Uterus (tissue), 4 donors: ENCODE results near the gene DSE. TPM values are rescaled to one million over a fixed set of nuclear protein-coding genes. Genes with fewer than 3 reads are reported as not detected.

ENCODE experiments used
- DNase-seq, 2 donors: peaks; one replicate each; pipeline ENCODE4 v3.0.0-alpha.2; 2019 to 2020
- H3K27ac ChIP-seq, 2 donors: fragments of 200-600 bp; sonication (generic); 1 replicate in 1 of 2; 2 replicates in 1 of 2; pipeline ENCODE4 v1.5.1; 2016 to 2018
- H3K27me3 ChIP-seq, 2 donors: fragments of 200-600 bp; sonication (generic); one replicate each; pipeline ENCODE4 v1.5.1; 2018 to 2019; ENCODE audit warnings: control low read depth in 1 of 2
- H3K36me3 ChIP-seq, 2 donors: fragments of 200-600 bp; sonication (generic); one replicate each; pipeline ENCODE4 v1.5.1; 2019; ENCODE audit warnings: control low read depth in 1 of 2
- H3K4me1 ChIP-seq, 2 donors: fragments of 200-600 bp; sonication (generic); one replicate each; pipeline ENCODE4 v1.5.1; 2018 to 2019; ENCODE audit warnings: control low read depth in 1 of 2
- H3K4me3 ChIP-seq, 2 donors: fragments of 200-600 bp; sonication (generic); 1 replicate in 1 of 2; 2 replicates in 1 of 2; pipeline ENCODE4 v1.5.1; 2018 to 2019; ENCODE audit warnings: mild to moderate bottlenecking in 1 of 2
- H3K9me3 ChIP-seq, 2 donors: fragments of 200-600 bp; sonication (generic); one replicate each; pipeline ENCODE4 v1.5.1; 2019; ENCODE audit warnings: control low read depth in 1 of 2
- POLR2A ChIP-seq, 2 donors: fragments of 450-650 bp; IDR thresholded peaks; one replicate each; pipeline ENCODE4 v1.6.1; 2016; ENCODE audit warnings: antibody characterized with exemption in 2 of 2, mild to moderate bottlenecking in 1 of 2, moderate library complexity in 1 of 2
- intact Hi-C: fragments of 100-400 bp; cut with DNase I; formaldehyde crosslinking; loops from one replicate; pipeline ENCODE4 v1.15.1; 2023; ENCODE audit warnings: low total_unique reads
- total RNA-seq, 4 donors: library from RNA; depleted of rRNA in 3 of 4; stranded (reverse); fragments of >200 nt in 3 of 4; gene quantifications; one replicate each; pipeline versions ENCODE4 v1.1.0 to v1.2.4, GENCODE V29; 2014 to 2023
- TF ChIP-seq, protein P1 (sequence below), 4 experiments: fragments of 200-600 bp in 2 of 4; fragments of 450-650 bp in 2 of 4; sonication (generic) in 2 of 4; IDR thresholded peaks; one replicate each; pipeline ENCODE4 v1.5.1; 2016 to 2019; ENCODE audit warnings: antibody characterized with exemption in 4 of 4, mild to moderate bottlenecking in 2 of 4, moderate library complexity in 1 of 4
- donor health status: DM: yes; HTN: yes; CAD: no.

DSE gene
- total RNA-seq, 4 donors from 2014 or later = 21.3 to 84.0 (median 42.3) TPM

DNA sequence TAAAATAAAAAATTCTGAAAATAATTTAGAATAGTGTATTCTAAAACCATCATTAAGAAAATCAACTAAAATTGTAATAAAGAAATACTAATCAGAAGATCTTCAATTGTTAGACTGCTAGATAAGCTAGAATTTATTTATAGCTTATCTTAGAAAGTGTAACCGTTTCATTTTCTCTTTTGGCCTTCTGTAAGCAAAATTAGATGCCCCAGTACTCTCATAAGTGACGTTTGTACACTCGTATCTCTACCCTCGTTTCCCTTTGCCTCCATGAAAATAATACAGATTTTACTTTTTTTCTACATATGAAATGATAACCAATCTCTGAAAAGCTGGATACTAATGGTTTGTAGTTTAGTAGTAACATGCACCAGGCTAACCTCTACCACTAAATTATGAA lies 19.8 kb downstream of the DSE start:
- Histone ChIP-seq H3K9me3 (no peaks in the 10 kb centered on the region), H3K27me3 (no peaks in the 10 kb centered on the region), H3K27ac (no peak overlapping the region), H3K4me3 (no peak overlapping the region), H3K36me3 (no peaks in the 10 kb centered on the region), H3K4me1 (peaks cover 0 to 15% of the 10 kb centered on the region in 2 donors)
- no peak for TF ChIP-seq POLR2A (IDR thresholded peaks at IDR 0.05)
- TF ChIP-seq, protein P1, sequence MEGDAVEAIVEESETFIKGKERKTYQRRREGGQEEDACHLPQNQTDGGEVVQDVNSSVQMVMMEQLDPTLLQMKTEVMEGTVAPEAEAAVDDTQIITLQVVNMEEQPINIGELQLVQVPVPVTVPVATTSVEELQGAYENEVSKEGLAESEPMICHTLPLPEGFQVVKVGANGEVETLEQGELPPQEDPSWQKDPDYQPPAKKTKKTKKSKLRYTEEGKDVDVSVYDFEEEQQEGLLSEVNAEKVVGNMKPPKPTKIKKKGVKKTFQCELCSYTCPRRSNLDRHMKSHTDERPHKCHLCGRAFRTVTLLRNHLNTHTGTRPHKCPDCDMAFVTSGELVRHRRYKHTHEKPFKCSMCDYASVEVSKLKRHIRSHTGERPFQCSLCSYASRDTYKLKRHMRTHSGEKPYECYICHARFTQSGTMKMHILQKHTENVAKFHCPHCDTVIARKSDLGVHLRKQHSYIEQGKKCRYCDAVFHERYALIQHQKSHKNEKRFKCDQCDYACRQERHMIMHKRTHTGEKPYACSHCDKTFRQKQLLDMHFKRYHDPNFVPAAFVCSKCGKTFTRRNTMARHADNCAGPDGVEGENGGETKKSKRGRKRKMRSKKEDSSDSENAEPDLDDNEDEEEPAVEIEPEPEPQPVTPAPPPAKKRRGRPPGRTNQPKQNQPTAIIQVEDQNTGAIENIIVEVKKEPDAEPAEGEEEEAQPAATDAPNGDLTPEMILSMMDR (IDR thresholded peaks at IDR 0.05) = no peak
- intact Hi-C loops = no loop called here
- no peak for DNase-seq

DNA sequence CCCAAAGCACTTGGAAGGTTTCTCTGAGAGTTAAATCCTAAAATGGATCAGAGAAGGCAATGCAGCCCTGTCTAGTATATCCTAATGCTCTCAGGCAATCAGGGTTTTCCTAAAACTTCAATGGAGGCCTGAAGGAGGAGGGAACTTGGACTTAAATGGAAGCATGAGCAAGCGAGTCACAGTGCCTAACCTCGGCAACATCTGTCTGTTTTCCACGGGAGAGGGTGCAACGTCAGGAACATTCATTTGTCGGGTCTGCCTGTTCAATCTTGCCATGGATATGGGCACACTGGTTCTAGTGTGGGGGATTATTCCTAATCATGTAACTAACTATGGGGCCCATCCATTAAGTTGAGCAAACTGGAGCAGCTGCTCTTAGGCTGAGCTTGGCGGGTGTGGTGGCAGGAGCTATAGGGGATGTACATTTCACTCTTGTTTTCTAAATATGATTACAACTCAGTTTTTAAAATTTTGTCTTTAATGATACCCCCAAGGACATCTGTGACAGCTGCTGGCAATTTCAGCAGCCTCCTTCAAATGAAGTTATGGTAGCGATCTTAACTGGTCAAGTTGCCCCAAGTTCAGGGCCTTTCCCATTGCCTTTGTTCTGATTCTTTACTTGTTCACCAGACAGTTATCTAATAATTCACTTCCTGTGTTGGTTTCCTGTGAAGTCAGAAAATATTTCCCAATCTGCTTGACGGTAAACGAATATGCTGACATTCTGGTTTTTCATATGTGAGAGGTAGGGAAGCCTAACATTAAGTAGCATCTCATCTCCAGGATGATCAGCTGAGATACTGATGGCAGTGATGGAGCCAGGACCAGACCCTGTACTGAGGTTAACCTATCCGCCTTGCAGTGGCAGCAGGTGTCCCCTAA lies 21.6 kb downstream of the DSE start:
- no peaks in the 10 kb centered on the region for H3K9me3 ChIP-seq
- no peaks in the 10 kb centered on the region for H3K36me3 ChIP-seq
- DNase-seq = no peak
- no peak overlapping the region for H3K27ac ChIP-seq
- TF ChIP-seq, protein P1 (IDR thresholded peaks at IDR 0.05) = no peak
- TF ChIP-seq POLR2A (IDR thresholded peaks at IDR 0.05) = no peak
- intact Hi-C loops = no loop called here
- peaks cover 0 to 12% of the 10 kb centered on the region in 2 donors for H3K4me1 ChIP-seq
- H3K27me3 ChIP-seq = no peaks in the 10 kb centered on the region
- H3K4me3 ChIP-seq = no peak overlapping the region

DNA sequence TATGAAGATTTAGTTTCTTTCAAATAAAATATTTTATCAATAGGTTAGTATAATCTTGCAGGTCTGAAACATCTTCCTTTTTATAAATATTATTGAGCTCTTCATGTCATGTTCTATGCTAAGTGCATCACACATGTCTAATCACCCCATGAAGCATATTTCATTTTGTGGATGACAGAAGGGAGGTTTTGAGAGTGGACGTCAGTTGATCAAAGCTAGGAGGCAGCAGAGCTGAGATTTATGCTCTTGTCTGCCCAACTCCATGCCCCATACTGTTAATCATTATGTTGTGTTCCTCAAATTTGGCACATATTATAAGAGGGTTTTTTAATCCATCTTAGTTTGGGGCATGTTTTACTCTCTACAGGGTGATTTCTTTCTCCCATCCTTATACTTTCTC lies 22.7 kb downstream of the DSE start:
- H3K4me3 ChIP-seq = no peak overlapping the region
- no peak for DNase-seq
- no peak overlapping the region for H3K27ac ChIP-seq
- H3K4me1 ChIP-seq = peaks cover 0 to 2% of the 10 kb centered on the region in 2 donors
- H3K27me3 ChIP-seq = no peaks in the 10 kb centered on the region
- intact Hi-C loops = no loop called here
- TF ChIP-seq, protein P1 (IDR thresholded peaks at IDR 0.05) = no peak
- no peak for TF ChIP-seq POLR2A (IDR thresholded peaks at IDR 0.05)
- H3K9me3 ChIP-seq = no peaks in the 10 kb centered on the region
- H3K36me3 ChIP-seq = no peaks in the 10 kb centered on the region

DNA sequence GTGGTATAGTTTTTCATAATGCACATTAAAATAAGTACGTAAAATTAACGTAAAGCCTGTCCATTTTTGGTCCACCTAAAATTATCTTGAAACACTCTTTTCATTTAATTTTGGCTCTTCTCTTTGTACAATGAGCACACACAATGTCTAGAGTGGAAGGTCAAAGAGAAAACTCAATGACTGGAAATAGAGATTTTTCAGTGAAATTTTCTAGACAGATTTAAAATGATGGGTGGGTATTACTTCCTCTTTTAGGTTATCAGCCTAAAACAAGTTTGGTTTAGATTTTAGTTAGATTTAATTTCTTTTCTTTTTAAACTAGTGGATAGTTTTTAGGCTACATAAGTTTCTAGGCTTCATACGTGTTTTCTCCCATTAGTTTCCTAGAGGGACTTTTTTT lies 24.9 kb downstream of the DSE start:
- intact Hi-C loops = no loop called here
- TF ChIP-seq, protein P1 (IDR thresholded peaks at IDR 0.05) = no peak
- TF ChIP-seq POLR2A (IDR thresholded peaks at IDR 0.05) = no peak
- Histone ChIP-seq H3K4me1 (peaks cover 0 to 7% of the 10 kb centered on the region in 2 donors), H3K36me3 (no peaks in the 10 kb centered on the region), H3K4me3 (no peak overlapping the region), H3K9me3 (no peaks in the 10 kb centered on the region), H3K27ac (no peak overlapping the region), H3K27me3 (no peaks in the 10 kb centered on the region)
- no peak for DNase-seq

DNA sequence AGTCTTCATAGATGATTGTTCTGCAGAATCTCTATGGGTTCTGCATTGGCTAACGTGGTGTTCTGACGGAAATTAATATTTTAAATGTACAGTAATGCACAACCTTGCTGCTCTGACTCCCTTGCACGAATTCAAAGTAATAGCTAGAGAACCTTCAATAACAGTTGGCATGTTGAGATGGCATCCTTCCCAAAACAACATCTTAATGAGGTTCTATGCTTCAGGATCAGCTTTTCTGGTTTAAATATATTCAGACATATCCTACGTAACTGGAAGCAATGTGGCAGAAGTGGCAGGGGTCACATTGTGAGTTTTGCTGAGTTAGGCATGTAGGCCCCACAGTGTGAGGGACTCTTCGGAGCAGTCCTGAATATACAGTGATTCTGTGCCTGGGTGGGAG lies 25.7 kb downstream of the DSE start:
- no peak overlapping the region for H3K27ac ChIP-seq
- intact Hi-C loops = no loop called here
- no peak for DNase-seq
- TF ChIP-seq POLR2A (IDR thresholded peaks at IDR 0.05) = no peak
- TF ChIP-seq, protein P1 (IDR thresholded peaks at IDR 0.05) = no peak
- H3K36me3 ChIP-seq = no peaks in the 10 kb centered on the region
- peaks cover 0 to 8% of the 10 kb centered on the region in 2 donors for H3K4me1 ChIP-seq
- no peaks in the 10 kb centered on the region for H3K9me3 ChIP-seq
- no peaks in the 10 kb centered on the region for H3K27me3 ChIP-seq
- no peak overlapping the region for H3K4me3 ChIP-seq
